ENCODE data around the gene PREP. TPM values are rescaled to one million over a fixed set of nuclear protein-coding genes. Genes with fewer than 3 reads are reported as not detected.

The PREP gene
- 10 to 100 TPM; 12.8 to 53.3 (median 37.1) TPM for total RNA-seq
- 10 to 100 TPM; 11.0 to 17.9 (median 13.2) TPM for polyA plus RNA-seq
- long read RNA-seq, donor 1, partial matches to known transcripts: 0 of 2 reads
- long read RNA-seq, donor 1, other reads (novel, unspliced or antisense): 0 of 2 reads
- long read RNA-seq, donor 2, partial matches to known transcripts: 0 of 4 reads
- long read RNA-seq, donor 2, other reads (novel, unspliced or antisense): 0 of 4 reads
- long read RNA-seq, donor 3, partial matches to known transcripts: 0 of 3 reads
- long read RNA-seq, donor 3, other reads (novel, unspliced or antisense): 0 of 3 reads
- long read RNA-seq, donor 4: 0 reads
- long read RNA-seq, donor 5, partial matches to known transcripts: 0 of 4 reads
- long read RNA-seq, donor 5, other reads (novel, unspliced or antisense): 0 of 4 reads
- long read RNA-seq, donor 6, transcript PREP-201 (15 exons, 2,905 nt): major isoform, 12 of 21 reads
- long read RNA-seq, donor 6, partial matches to known transcripts: 9 of 21 reads
- long read RNA-seq, donor 6, other reads (novel, unspliced or antisense): 0 of 21 reads
- long read RNA-seq, donor 7, partial matches to known transcripts: 0 of 4 reads
- long read RNA-seq, donor 7, other reads (novel, unspliced or antisense): 0 of 4 reads
- long read RNA-seq, donor 8, transcript PREP-201 (15 exons, 2,905 nt): major isoform, 5 of 15 reads
- long read RNA-seq, donor 8, partial matches to known transcripts: 10 of 15 reads
- long read RNA-seq, donor 8, other reads (novel, unspliced or antisense): 0 of 15 reads
- long read RNA-seq, donor 9, partial matches to known transcripts: 0 of 1 reads
- long read RNA-seq, donor 9, other reads (novel, unspliced or antisense): 0 of 1 reads
- long read RNA-seq, donor 10: 0 reads

- Histone ChIP-seq H3K27ac (peak within 1 kb of the TSS; percentile 87 to 93 (median 89)), H3K36me3 (no peaks in the 10 kb centered on the region), H3K9me3 (no peaks in the 10 kb centered on the region), H3K4me3 (peak within 1 kb of the TSS; percentile 89 to 98 (median 94)), H3K27me3 (no peaks in the 10 kb centered on the region), H3K4me1 (peaks cover 16 to 51% (median 35%) of the 10 kb centered on the region in 4 donors)
- 2 to 6% (median 4%) methylated on average over 21 to 84 of the region's 84 CpGs for WGBS, 5 donors
- intact Hi-C loops (cut with DNase I; ENCODE audit: low total_unique reads): loop anchor here (10.0 kb wide), 1 partner anchor 308 kb away; no protein-coding TSS in a partner anchor
- no peak for TF ChIP-seq POLR2A (IDR thresholded peaks at IDR 0.05)
- TF ChIP-seq CTCF (IDR thresholded peaks at IDR 0.05): peak in 5 of 7 experiments; percentile 61 to 91 (median 75)
- no peak for TF ChIP-seq EP300 (IDR thresholded peaks at IDR 0.05)
- TF ChIP-seq POLR2AphosphoS5 (IDR thresholded peaks at IDR 0.05): peak in 2 of 3 donors; percentile 65 to 69
- peak; percentile 91 to 96 for DNase-seq
These were observed at the start of gene PREP for GRCh38 chr6:105402939-105403935. TSS of gene PREP (minus strand) at chr6:105403082. CDS start at chr6:105402891, 191 bp downstream.

GRCh38 chr6:105452376-105452775 is 49.5 kb upstream of the PREP start:
- WGBS, 5 donors: 83 to 88% (median 87%) methylated on average over 2 of the region's 2 CpGs
- no peak for TF ChIP-seq POLR2A (IDR thresholded peaks at IDR 0.05)
- TF ChIP-seq EP300 (IDR thresholded peaks at IDR 0.05): no peak
- intact Hi-C loops (cut with DNase I; ENCODE audit: low total_unique reads): no loop called here

GRCh38 chr6:105449756-105450390 is 47.0 kb upstream of the PREP start:
- no peak overlapping the region for H3K4me3 ChIP-seq
- TF ChIP-seq POLR2A (IDR thresholded peaks at IDR 0.05) (no peak), POLR2AphosphoS5 (IDR thresholded peaks at IDR 0.05) (no peak), CTCF (IDR thresholded peaks at IDR 0.05) (no peak), EP300 (IDR thresholded peaks at IDR 0.05) (no peak)
- H3K4me1 ChIP-seq: no peaks in the 10 kb centered on the region
- H3K27ac ChIP-seq: no peak overlapping the region
- H3K9me3 ChIP-seq: no peaks in the 10 kb centered on the region
- no peak for DNase-seq
- H3K36me3 ChIP-seq: no peaks in the 10 kb centered on the region
- intact Hi-C loops (cut with DNase I; ENCODE audit: low total_unique reads): no loop called here
- H3K27me3 ChIP-seq: no peaks in the 10 kb centered on the region
- 74 to 88% (median 83%) methylated on average over 2 of the region's 2 CpGs for whole genome bisulfite sequencing, 5 donors

More at GRCh38 chr6:105452376-105452775, 49.5 kb upstream of the PREP start:
- Histone ChIP-seq H3K36me3 (no peaks in the 10 kb centered on the region), H3K9me3 (no peaks in the 10 kb centered on the region), H3K27ac (peak overlapping the region in 1 of 5 donors; percentile 20), H3K27me3 (no peaks in the 10 kb centered on the region), H3K4me1 (no peaks in the 10 kb centered on the region), H3K4me3 (no peak overlapping the region)
- no peak for DNase-seq

- H3K36me3 ChIP-seq: no peaks in the 10 kb centered on the region
- no peak overlapping the region for H3K4me3 ChIP-seq
- no peak for DNase-seq
- H3K27me3 ChIP-seq: no peaks in the 10 kb centered on the region
- 18 to 36% (median 25%) methylated on average over 1 of the region's 1 CpG for WGBS, 5 donors
- H3K9me3 ChIP-seq: no peaks in the 10 kb centered on the region
- no peak overlapping the region for H3K27ac ChIP-seq
- TF ChIP-seq EP300 (IDR thresholded peaks at IDR 0.05): no peak
- intact Hi-C loops (cut with DNase I; ENCODE audit: low total_unique reads): no loop called here
- H3K4me1 ChIP-seq: no peaks in the 10 kb centered on the region
These were observed 42.6 kb upstream of the PREP start for GRCh38 chr6:105445481-105445880.
